A549 (cell line): ENCODE data around the gene NAV3. TPM values are rescaled to one million over a fixed set of nuclear protein-coding genes. Genes with fewer than 3 reads are reported as not detected.

ENCODE experiments used
- ATAC-seq, 2 experiments: fragments of 200-7000 bp in 1 of 2; fragments of >200 bp in 1 of 2; cut with Nextera tagmentation in 1 of 2; cut with Tn5 transposase in 1 of 2; 3 replicates each; pipeline versions ENCODE4 v1.8.0 to v1.9.1; 2018 to 2020; ENCODE audit warnings: mild to moderate bottlenecking in 1 of 2, moderate library complexity in 1 of 2
- CTCF ChIA-PET: fragments of 300-600 bp; sonication (Branson Sonifier 250); formaldehyde crosslinking; extraction: SDS; loops from one replicate; lab custom pipeline; 2021; ENCODE audit warnings: antibody characterized with exemption, inconsistent platforms; lab: Yijun Ruan, JAX
- POLR2A ChIA-PET: fragments of 350-600 bp; formaldehyde crosslinking; extraction: SDS; loops from one replicate; lab custom pipeline; 2021; ENCODE audit warnings: antibody characterized with exemption, inconsistent platforms; lab: Yijun Ruan, JAX
- DNase-seq, 2 experiments: peaks; one replicate each; pipeline versions ENCODE4 v3.0.0 to v3.0.0-alpha.2; 2011 to 2016; ENCODE audit warnings: low read depth in 1 of 2, low spot score in 1 of 2
- FAIRE-seq: peaks from 2 replicates; lab custom pipeline; 2011; peaks lifted over from hg19 to GRCh38; lab: Jason Lieb, UNC
- H3K27ac ChIP-seq, 2 experiments: fragments of >200 bp; sonication (Bioruptor Twin); formaldehyde crosslinking; 3 replicates each; pipeline ENCODE4 v1.5.1; 2016 to 2017
- H3K4me1 ChIP-seq: fragments of >200 bp; sonication (Bioruptor Twin); formaldehyde crosslinking; 3 replicates; pipeline ENCODE4 v1.6.1; 2016
- H3K4me2 ChIP-seq: fragments of >200 bp; sonication (Bioruptor Twin); formaldehyde crosslinking; 3 replicates; pipeline ENCODE4 v1.6.1; 2016
- H3K4me3 ChIP-seq: fragments of >200 bp; sonication (Bioruptor Twin); formaldehyde crosslinking; 3 replicates; pipeline ENCODE4 v1.5.1; 2016
- H3K9me3 ChIP-seq: fragments of >200 bp; sonication (Bioruptor Twin); formaldehyde crosslinking; 3 replicates; pipeline ENCODE4 v1.6.1; 2016
- ATOH8 ChIP-seq: fragments of 250-450 bp; sonication (Bioruptor Pico); IDR thresholded peaks from 2 replicates; pipeline ENCODE4 v1.5.0; 2020; ENCODE audit warnings: low read depth, mild to moderate bottlenecking, moderate library complexity
- CBX2 ChIP-seq: fragments of 200-600 bp; sonication (generic); IDR thresholded peaks from 2 replicates; pipeline ENCODE4 v1.6.1; 2016; ENCODE audit warnings: low read depth, mild to moderate bottlenecking, borderline replicate concordance
- E2F6 ChIP-seq: IDR thresholded peaks from 2 replicates; pipeline ENCODE4 v1.6.1; 2012; ENCODE audit warnings: low read depth, borderline replicate concordance
- EHF ChIP-seq: fragments of 250-450 bp; sonication (Bioruptor Pico); IDR thresholded peaks from 2 replicates; pipeline ENCODE4 v1.5.0; 2020; ENCODE audit warnings: mild to moderate bottlenecking
- FOSB ChIP-seq: fragments of 250-450 bp; sonication (Bioruptor Pico); IDR thresholded peaks from 2 replicates; pipeline ENCODE4 v1.5.0; 2020; ENCODE audit warnings: mild to moderate bottlenecking, moderate library complexity
- GATA3 ChIP-seq: IDR thresholded peaks from 2 replicates; pipeline ENCODE4 v1.6.1; 2012; ENCODE audit warnings: borderline replicate concordance
- HDAC2 ChIP-seq: fragments of 200-600 bp; sonication (generic); IDR thresholded peaks from 2 replicates; pipeline ENCODE4 v1.6.1; 2016
- HEYL ChIP-seq: fragments of 250-450 bp; sonication (Bioruptor Pico); IDR thresholded peaks from 2 replicates; pipeline ENCODE4 v1.8.0; 2021; ENCODE audit warnings: mild to moderate bottlenecking, moderate library complexity
- HOXB5 ChIP-seq: fragments of 250-450 bp; sonication (Bioruptor Pico); IDR thresholded peaks from 2 replicates; pipeline ENCODE4 v1.5.0; 2020; ENCODE audit warnings: mild to moderate bottlenecking, moderate library complexity
- KDM5A ChIP-seq: fragments of 200-600 bp; sonication (generic); IDR thresholded peaks from 2 replicates; pipeline ENCODE4 v1.6.1; 2016; ENCODE audit warnings: antibody characterized with exemption, mild to moderate bottlenecking
- MAFK ChIP-seq: fragments of 450-650 bp; IDR thresholded peaks from 2 replicates; pipeline ENCODE4 v1.6.1; 2014; ENCODE audit not compliant: partially characterized antibody
- NFE2L2 ChIP-seq: fragments of 150-350 bp; conservative IDR thresholded peaks from 2 replicates; pipeline ENCODE4 v1.6.1; 2014; ENCODE audit warnings: low read length
- NR3C1 ChIP-seq: fragments of >200 bp; sonication (Bioruptor Twin); formaldehyde crosslinking; IDR thresholded peaks from 3 replicates; pipeline ENCODE4 v1.6.1; 2017
- RAD21 ChIP-seq, 2 experiments: fragments of >200 bp in 1 of 2; sonication (Bioruptor Twin) in 1 of 2; formaldehyde crosslinking in 1 of 2; IDR thresholded peaks in 1 of 2; conservative IDR thresholded peaks in 1 of 2; 2 replicates in 1 of 2; 3 replicates in 1 of 2; pipeline ENCODE4 v1.6.1; 2012 to 2018; ENCODE audit warnings: inconsistent platforms in 1 of 2
- RCOR1 ChIP-seq: fragments of 150-350 bp; IDR thresholded peaks from 2 replicates; pipeline ENCODE4 v1.6.1; 2014; ENCODE audit warnings: antibody characterized with exemption, low read length, low read depth
- REST ChIP-seq: fragments of 200-600 bp; sonication (generic); IDR thresholded peaks from 2 replicates; pipeline ENCODE4 v1.6.1; 2016; ENCODE audit warnings: antibody characterized with exemption, mild to moderate bottlenecking, moderate library complexity
- TFCP2L1 ChIP-seq: fragments of 250-450 bp; sonication (Bioruptor Pico); IDR thresholded peaks from 2 replicates; pipeline ENCODE4 v1.5.0; 2021; ENCODE audit warnings: mild to moderate bottlenecking
- TP53 ChIP-seq: fragments of 250-450 bp; sonication (Bioruptor Pico); IDR thresholded peaks from 2 replicates; pipeline ENCODE4 v1.5.0; 2021; ENCODE audit warnings: mild to moderate bottlenecking, moderate library complexity
- ZC3H11A ChIP-seq: fragments of 450-650 bp; IDR thresholded peaks from 2 replicates; pipeline ENCODE4 v1.6.1; 2014; ENCODE audit warnings: antibody characterized with exemption, mild to moderate bottlenecking
- ZFP36 ChIP-seq: fragments of 450-650 bp; IDR thresholded peaks from 2 replicates; pipeline ENCODE4 v1.6.1; 2014; ENCODE audit warnings: borderline replicate concordance; ENCODE audit not compliant: partially characterized antibody
- WGBS: methylation state at CpG from one replicate; pipeline ENCODE4 v1.1.6; 2017; ENCODE audit errors: missing lambda C conversion rate; 5-methylcytosine and 5-hydroxymethylcytosine counted together
- polyA plus RNA-seq, 4 experiments: library from polyadenylated mRNA; depleted of rRNA in 3 of 4; stranded (reverse); fragments of >200 nt; fragmentation: RNase III in 1 of 4; extraction: RNeasy Plus Mini Kit Qiagen cat#74134 plus additional on column Dnase treatment in 1 of 4; gene quantifications; 2 replicates in 3 of 4; 3 replicates in 1 of 4; pipeline ENCODE4 v1.2.3, GENCODE V29; 2011 to 2017

Gene NAV3
- polyA plus RNA-seq, 2 of the 4 experiments (the other 2 are of a cell fraction) = 8.6 to 9.7 TPM

- no peak for ATAC-seq
- H3K4me2 ChIP-seq = no peak overlapping the region
- WGBS = 70% methylated on average over 3 of the region's 3 CpGs
- no peak for DNase-seq
- H3K27ac ChIP-seq = no peak overlapping the region
- no peak for FAIRE-seq
- no peaks in the 10 kb centered on the region for H3K4me1 ChIP-seq
- no peak overlapping the region for H3K4me3 ChIP-seq
- CTCF ChIA-PET = no interaction called here
- POLR2A ChIA-PET = no interaction called here
- peak; percentile 82 for TF ChIP-seq MAFK
- no peak for TF ChIP-seq CBX2
- TF ChIP-seq, all 56 proteins: peak for 1
- H3K9me3 ChIP-seq = no peaks in the 10 kb centered on the region
Measured at GRCh38 chr12:78018939-78019338, 188.2 kb downstream of the NAV3 start.

- TF ChIP-seq E2F6 (no peak), HEYL (no peak), HOXB5 (CRISPR knock-in tag) (no peak)
- TF ChIP-seq, all 56 proteins: peak for 0
- no peak overlapping the region for H3K4me3 ChIP-seq
- CTCF ChIA-PET = no interaction called here
- DNase-seq (no peak), FAIRE-seq (peak; percentile 7), ATAC-seq (no peak)
- H3K9me3 ChIP-seq = no peaks in the 10 kb centered on the region
- no peak overlapping the region for H3K27ac ChIP-seq
- 97% methylated on average over 1 of the region's 1 CpG for WGBS
- no peak overlapping the region for H3K4me2 ChIP-seq
- H3K4me1 ChIP-seq = no peaks in the 10 kb centered on the region
- POLR2A ChIA-PET = no interaction called here
Measured at GRCh38 chr12:78028426-78028825, 197.7 kb downstream of the NAV3 start.

- FAIRE-seq (no peak), ATAC-seq (no peak)
- H3K27ac ChIP-seq = no peak overlapping the region
- 83% methylated on average over 4 of the region's 4 CpGs for WGBS
- no peak for TF ChIP-seq HDAC2
- TF ChIP-seq, all 56 proteins: peak for 0
- ChIA-PET CTCF (no interaction called here), POLR2A (no interaction called here)
- DNase-seq = no peak
- Histone ChIP-seq H3K9me3 (no peaks in the 10 kb centered on the region), H3K4me1 (no peaks in the 10 kb centered on the region), H3K4me3 (no peak overlapping the region), H3K4me2 (no peak overlapping the region)
Measured at GRCh38 chr12:78034025-78034424, 203.3 kb downstream of the NAV3 start.

GRCh38 chr12:78035901-78036606 lies 205.4 kb downstream of the NAV3 start:
- no peaks in the 10 kb centered on the region for H3K9me3 ChIP-seq
- ATAC-seq = no peak
- DNase-seq = no peak
- TF ChIP-seq FOSB (CRISPR knock-in tag) = no peak
- no peak for TF ChIP-seq REST
- no peak for TF ChIP-seq HDAC2
- no peak for TF ChIP-seq ATOH8 (CRISPR knock-in tag)
- TF ChIP-seq EHF (CRISPR knock-in tag) = no peak
- no peak for TF ChIP-seq ZC3H11A
- TF ChIP-seq HEYL = no peak
- no peak for TF ChIP-seq CBX2
- no peak for TF ChIP-seq NR3C1
- no peak for TF ChIP-seq RAD21 (conservative IDR thresholded peaks at IDR 0.05 in 1 of 2, IDR thresholded peaks at IDR 0.05 in 1 of 2)
- TF ChIP-seq GATA3 = no peak
- TF ChIP-seq RCOR1 = no peak
- no peak for TF ChIP-seq TFCP2L1 (CRISPR knock-in tag)
- no peak for TF ChIP-seq NFE2L2
- TF ChIP-seq ZFP36 = no peak
- no peak for TF ChIP-seq TP53 (CRISPR knock-in tag)
- no peak for TF ChIP-seq KDM5A
- no peak overlapping the region for H3K4me2 ChIP-seq
- WGBS = 83% methylated on average over 14 of the region's 14 CpGs
- POLR2A ChIA-PET = no interaction called here
- no peak overlapping the region for H3K27ac ChIP-seq
- FAIRE-seq = no peak
- no peak overlapping the region for H3K4me3 ChIP-seq
- no peaks in the 10 kb centered on the region for H3K4me1 ChIP-seq
- CTCF ChIA-PET = interaction anchor here (1.2 kb wide), 1 partner anchor 36 kb away, joined by 3 read pairs; no protein-coding TSS in a partner anchor
